SK-N-SH (cell line): ENCODE data around the gene NLRP9.

Source experiments
- CTCF ChIP-seq: fragments of 200-600 bp; sonication (generic); IDR thresholded peaks from 2 replicates; pipeline ENCODE4 v1.6.1; 2017; ENCODE audit warnings: antibody characterized with exemption, mild to moderate bottlenecking, moderate library complexity
- EP300 ChIP-seq, 2 experiments: IDR thresholded peaks; 2 replicates each; pipeline versions ENCODE4 v1.4.0 to v1.6.1; 2012; ENCODE audit warnings: borderline replicate concordance in 1 of 2, low read depth in 1 of 2, low read length in 1 of 2
- EZH2phosphoT487 ChIP-seq: fragments of 200-600 bp; sonication (generic); IDR thresholded peaks from 2 replicates; pipeline ENCODE4 v1.6.1; 2017; ENCODE audit warnings: low read depth, mixed run types, mild to moderate bottlenecking, antibody characterized with exemption, moderate library complexity, borderline replicate concordance
- GABPA ChIP-seq: IDR thresholded peaks from 2 replicates; pipeline ENCODE4 v1.4.0; 2012; ENCODE audit warnings: low read depth, mild to moderate bottlenecking
- NFIC ChIP-seq: IDR thresholded peaks from 2 replicates; pipeline ENCODE4 v1.4.0; 2012; ENCODE audit warnings: borderline replicate concordance
- POLR2AphosphoS5 ChIP-seq: IDR thresholded peaks from 2 replicates; pipeline ENCODE4 v1.6.1; 2012; ENCODE audit warnings: low read depth, low read length
- REST ChIP-seq: IDR thresholded peaks from 2 replicates; pipeline ENCODE4 v1.6.1; 2012; ENCODE audit warnings: mild to moderate bottlenecking, low read depth, low read length, moderate library complexity
- SIN3A ChIP-seq: IDR thresholded peaks from 2 replicates; pipeline ENCODE4 v1.6.1; 2012; ENCODE audit warnings: low read depth, mild to moderate bottlenecking, low read length, moderate library complexity, borderline replicate concordance

DNA sequence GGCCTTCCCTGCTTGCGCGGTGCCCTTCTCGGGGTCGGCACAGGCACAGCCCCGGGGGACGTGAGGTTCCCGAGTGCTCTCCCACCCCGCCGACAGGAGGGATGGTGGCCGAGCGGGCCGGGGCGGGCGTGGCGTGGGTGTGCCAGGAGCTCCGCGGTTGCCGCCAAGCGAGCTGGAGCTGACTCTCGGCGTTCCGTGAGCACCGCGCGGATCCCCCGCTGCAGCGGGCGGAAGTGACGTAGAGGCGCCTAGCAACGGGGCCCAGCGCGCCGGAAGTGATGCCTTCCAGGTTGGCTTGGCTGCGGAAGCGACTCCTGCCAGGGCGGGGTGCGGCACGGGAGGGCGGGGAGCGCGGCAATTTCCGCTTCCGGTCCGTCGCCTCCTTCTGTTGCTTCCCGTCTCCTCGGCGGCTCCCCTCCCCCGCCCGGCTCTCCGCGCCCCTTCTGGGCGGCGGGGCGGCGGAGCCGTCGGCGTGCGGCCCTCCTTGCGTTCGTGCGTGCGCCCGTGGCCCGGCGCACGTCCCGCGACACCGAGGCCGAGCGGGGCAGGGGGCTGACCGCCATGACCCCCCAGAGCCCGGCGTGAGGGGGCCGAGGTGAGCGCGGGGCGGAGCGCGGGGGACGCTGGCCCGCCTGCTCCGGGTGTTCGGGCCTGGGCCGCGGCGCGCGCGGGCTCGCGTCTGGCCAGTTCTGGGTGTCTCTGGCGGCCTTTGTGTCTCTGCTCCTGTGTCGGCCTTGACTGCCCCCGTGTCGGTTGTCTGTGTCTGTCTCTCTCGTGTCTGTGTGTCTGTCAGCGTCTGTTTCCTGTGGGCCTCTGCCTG is 63.2 kb downstream of the NLRP9 start, which contains the start of gene EPN1:
- TF ChIP-seq NFIC (peak; percentile 54; the same call in 1 of the 2 replicates), CTCF (no peak), POLR2AphosphoS5 (peak; percentile 86; the same call in 1 of the 2 replicates), EP300 (IDR thresholded peaks at IDR 0.05; ENCODE audit: borderline replicate concordance in 1 of 2, low read depth in 1 of 2, low read length in 1 of 2) (0 out of 4 replicates have a peak, but pooled peaks of 1 of the 2 experiments have one; percentile 29), SIN3A (peak; percentile 81; the same call in 1 of the 2 replicates), REST (no peak), EZH2phosphoT487 (no peak), GABPA (peak; percentile 95)
